Spleen (tissue), 7 donors: ENCODE results near the gene TBL3.

ENCODE experiments used
- POLR2A ChIP-seq, 3 donors: fragments of 450-650 bp; IDR thresholded peaks; one replicate each; pipeline ENCODE4 v1.5.1; 2017; ENCODE audit warnings: antibody characterized with exemption in 3 of 3, mild to moderate bottlenecking in 1 of 3
- TF ChIP-seq, protein P1 (sequence below), 11 experiments: fragments of 200-600 bp in 7 of 11; fragments of 450-650 bp in 4 of 11; sonication (generic) in 4 of 11; IDR thresholded peaks in 8 of 11; conservative IDR thresholded peaks in 3 of 11; 1 replicate in 7 of 11; 2 replicates in 4 of 11; pipeline versions ENCODE4 v1.4.0 to v1.8.0; 2016 to 2021; ENCODE audit warnings: antibody characterized with exemption in 11 of 11, inconsistent platforms in 4 of 11, mild to moderate bottlenecking in 1 of 11
- donor health status: DM: no; HTN: no; CAD: no; lungs with moderate emphysema.
- donor health status: DM: no; HTN: no; CAD: no.
- donor health status: DM: no; HTN: no; CAD: no.

DNA sequence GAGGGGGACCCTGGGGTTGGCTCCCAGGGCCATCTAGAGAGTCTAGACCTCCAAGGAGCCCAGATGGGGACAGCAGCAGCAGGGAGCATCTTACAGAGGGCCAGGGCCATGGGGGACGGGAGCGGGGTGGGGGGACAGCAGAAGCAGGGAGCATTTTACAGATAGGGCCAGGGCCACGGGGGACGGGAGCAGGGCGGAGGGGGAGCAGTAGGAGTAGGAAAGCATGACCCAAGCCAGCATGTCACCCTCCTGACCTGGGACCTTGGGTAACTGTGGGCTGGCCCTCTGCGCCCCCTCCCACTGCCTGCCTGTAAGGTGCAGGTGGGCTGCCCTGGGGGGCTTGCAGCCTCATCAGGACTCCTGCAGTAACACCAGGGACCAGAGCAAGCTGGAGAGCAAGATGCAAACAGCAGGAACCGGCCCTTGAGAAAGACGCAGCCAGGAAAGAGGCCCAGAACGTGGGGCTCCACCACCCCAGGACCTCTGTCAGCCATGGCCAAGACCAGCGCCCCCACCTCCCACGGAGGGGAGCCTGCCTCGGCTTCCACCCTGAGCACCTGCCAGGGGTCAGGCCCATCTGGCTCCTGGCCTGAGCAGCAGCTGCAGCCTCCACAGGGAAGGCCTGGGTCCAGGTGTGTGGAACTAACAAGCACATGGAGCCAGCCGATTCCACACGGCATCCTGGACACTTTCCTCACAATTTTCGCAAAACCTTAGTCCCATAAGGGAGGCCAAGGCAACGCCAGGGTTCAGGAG, 35.4 kb downstream of the TBL3 start:
- TF ChIP-seq, protein P1, sequence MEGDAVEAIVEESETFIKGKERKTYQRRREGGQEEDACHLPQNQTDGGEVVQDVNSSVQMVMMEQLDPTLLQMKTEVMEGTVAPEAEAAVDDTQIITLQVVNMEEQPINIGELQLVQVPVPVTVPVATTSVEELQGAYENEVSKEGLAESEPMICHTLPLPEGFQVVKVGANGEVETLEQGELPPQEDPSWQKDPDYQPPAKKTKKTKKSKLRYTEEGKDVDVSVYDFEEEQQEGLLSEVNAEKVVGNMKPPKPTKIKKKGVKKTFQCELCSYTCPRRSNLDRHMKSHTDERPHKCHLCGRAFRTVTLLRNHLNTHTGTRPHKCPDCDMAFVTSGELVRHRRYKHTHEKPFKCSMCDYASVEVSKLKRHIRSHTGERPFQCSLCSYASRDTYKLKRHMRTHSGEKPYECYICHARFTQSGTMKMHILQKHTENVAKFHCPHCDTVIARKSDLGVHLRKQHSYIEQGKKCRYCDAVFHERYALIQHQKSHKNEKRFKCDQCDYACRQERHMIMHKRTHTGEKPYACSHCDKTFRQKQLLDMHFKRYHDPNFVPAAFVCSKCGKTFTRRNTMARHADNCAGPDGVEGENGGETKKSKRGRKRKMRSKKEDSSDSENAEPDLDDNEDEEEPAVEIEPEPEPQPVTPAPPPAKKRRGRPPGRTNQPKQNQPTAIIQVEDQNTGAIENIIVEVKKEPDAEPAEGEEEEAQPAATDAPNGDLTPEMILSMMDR (IDR thresholded peaks at IDR 0.05 in 8 of 11, conservative IDR thresholded peaks at IDR 0.05 in 3 of 11) = no peak
- TF ChIP-seq POLR2A (IDR thresholded peaks at IDR 0.05) = no peak
